ENCODE measurements around the gene NAPEPLD.
"Not testable (repeated sequence)": the region's sequence is repeated elsewhere in the genome, so short reads cannot be mapped to it uniquely, and the experiment has no call there.

- not testable (repeated sequence) for TF ChIP-seq CTCF (conservative IDR thresholded peaks at IDR 0.05 in 1 of 2, IDR thresholded peaks at IDR 0.05 in 1 of 2; ENCODE audit: low read depth in 1 of 2, low read length in 2 of 2); EZH2 (IDR thresholded peaks at IDR 0.05; ENCODE audit: low read length, missing control alignments)
Observed at GRCh38 chr7:103078226-103078625, 70.7 kb downstream of the NAPEPLD start.
